T-helper 2 cell (primary cell): ENCODE measurements around the gene UBAC1.

Source experiments
- DNase-seq, 5 experiments: peaks; one replicate each; pipeline versions ENCODE4 v3.0.0 to v3.0.0-alpha.2; 2012 to 2022

Gene UBAC1

GRCh38 chr9:135937521-135938489 is 23.4 kb downstream of the UBAC1 start:
- DNase-seq, result no peak

GRCh38 chr9:135933114-135933513 is 28.1 kb downstream of the UBAC1 start:
- DNase-seq, result no peak

GRCh38 chr9:135932656-135933055 is 28.5 kb downstream of the UBAC1 start:
- no peak for DNase-seq

GRCh38 chr9:135931349-135931820 is 29.8 kb downstream of the UBAC1 start:
- DNase-seq, result no peak

DNA sequence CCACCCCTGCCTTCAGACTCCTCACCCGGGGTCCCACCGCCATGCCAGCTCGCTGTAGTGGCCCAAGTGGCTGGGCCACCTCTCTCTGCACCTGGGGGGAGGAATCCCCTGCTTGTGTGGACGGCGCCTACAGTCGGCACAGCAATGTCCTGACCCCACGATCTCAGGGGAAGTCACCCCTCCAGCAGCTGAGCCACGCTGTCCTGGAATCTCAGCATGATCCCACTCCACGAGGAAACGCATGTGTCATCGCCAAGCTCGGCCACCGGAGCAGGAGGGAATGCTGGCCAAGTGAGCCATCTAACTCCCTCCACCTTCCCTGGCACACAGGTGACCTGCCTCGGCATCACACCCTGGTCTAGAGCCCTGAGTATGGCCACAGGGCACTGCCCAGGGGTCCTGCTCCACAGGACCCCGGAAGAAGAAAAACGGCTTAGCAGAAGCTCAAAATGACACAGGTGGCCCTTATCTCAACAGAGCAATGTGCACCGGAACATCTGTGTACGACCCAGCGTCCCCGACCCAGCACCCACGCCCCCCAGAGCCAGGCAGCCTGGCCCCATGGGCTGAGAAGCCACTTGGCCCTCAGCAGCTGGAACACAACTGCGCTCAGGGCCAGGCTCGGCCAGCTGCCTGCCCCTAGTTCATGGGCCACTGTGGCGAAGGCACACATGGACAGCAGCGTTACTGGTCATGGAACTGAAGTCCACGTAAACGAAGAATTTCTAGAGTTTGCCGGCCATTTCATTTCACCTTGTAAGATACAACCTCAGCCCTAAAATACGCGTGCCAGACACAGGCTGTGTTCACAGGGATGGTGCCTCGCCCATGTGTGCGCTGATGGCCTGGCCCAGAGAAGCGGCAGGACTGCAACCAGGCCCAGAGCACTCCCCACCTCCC is 30.5 kb downstream of the UBAC1 start:
- DNase-seq, result no peak

DNA sequence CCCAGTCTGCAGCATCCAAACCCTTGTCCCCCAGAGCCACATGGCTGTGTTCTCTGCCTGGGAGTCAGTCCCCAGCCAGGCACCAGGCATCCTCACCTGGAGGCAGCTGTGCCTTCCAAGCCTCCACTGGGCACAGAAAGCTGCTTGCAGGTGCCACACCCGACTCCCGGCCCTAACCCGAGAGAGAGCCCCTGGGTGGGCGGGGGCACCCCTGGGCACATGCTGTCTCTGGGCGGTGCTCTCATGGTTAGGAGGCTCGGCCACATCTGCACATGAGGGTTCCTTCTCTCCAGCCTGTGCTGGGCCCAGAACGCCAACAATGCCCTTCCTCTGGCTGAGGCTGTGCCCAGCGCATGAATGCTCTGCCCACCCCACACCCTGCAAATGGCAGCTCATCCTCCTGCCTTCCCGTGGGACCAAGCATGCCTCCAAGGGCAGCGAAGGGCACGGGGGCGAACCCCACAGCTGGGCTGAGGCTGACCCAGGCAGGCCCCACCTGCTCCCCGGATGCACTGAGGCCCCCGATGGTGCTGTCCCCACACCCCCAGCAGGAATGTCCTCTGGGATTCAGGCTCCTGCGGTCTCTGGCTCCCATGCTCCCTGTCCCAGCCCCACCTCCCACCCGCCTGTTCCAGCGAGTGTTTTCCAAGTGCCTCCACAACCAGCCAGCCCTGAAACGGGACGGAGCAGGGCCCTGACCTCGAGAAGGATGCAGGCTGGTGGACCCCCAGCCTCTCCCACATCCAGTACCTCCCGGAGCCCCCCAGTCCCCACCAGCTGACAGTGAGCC is 31.3 kb downstream of the UBAC1 start:
- no peak for DNase-seq

DNA sequence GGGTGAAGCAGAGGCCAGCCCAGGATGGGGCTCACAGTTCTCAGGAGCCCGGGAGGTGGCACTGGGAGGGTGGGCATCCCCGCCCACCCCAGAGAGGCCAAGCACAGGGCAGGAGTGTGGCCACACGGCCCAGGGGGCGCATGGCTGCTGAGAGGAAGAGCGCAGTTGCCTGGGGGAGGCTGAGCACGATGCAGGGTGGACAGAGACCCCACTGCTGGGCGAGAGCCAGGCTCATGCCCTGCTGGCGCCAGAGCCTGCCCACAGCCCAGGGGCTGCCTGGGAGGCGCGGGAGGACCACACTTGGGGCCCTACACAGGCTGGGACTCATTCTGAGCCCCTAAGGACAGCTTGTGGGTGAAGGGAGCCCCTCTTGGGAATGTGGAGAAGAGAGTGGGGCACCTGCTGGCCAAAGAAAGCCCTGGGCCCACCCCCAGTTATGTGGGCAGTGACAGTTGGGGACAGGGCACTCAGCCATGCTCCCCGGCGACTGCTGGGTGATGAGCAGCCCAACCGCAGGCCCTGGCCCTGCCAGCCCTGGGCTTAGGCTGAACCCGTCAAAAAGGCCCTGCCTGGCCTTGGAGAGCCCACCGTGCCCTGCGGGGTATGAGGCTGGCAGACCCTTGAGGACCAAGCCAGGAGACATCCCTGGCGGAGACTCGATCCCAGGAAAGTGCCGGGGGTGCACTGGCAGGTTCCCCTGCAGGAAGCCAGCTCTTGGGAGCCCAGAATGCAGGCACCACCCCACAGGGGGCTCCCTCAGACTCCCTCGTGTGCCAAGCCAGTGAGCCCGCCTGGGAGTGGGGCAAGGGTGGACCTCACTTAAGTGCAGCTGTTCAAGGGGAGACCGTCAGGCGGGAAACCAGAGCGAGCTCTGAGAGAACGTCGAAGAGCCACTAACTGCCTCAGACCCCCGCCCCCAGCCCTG is 32.2 kb downstream of the UBAC1 start:
- no peak for DNase-seq

GRCh38 chr9:135928074-135928730 is 33.0 kb downstream of the UBAC1 start:
- no peak for DNase-seq

GRCh38 chr9:135927195-135928013 is 33.8 kb downstream of the UBAC1 start:
- DNase-seq, result no peak

- DNase-seq, result peak in 2 of 5 experiments; percentile 60 to 64
These were observed 34.6 kb downstream of the UBAC1 start for GRCh38 chr9:135926402-135927194.

DNA sequence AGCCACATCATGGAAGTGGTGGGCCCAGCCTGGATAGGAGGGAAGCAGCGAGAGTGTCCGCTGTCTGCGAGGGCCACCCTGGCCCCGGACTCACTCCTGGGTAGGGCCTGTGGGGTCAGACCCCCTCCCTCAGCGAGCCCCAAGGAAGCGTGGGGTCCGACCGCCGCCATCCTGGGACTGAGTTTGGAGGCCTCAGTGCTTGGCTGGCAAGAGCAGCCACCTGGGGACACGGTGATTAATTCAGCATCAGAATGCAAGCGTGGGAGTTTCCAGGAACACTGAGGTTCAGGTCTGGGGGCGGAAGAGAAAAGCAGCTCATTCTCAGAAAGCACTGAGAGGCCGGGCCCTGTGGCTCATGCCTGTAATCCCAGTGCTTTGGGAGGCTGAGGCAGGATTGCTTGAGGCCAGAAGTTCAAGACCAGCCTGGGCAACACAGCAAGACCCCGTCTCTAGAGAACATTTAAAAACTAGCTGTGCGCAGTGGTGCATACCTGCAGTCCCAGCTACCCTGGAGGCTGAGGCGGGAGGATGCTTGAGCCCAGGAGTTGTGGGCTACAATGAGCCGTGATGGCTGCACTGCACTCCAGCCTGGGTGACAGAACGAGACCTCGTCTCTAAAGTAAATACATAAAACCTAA is 35.6 kb downstream of the UBAC1 start:
- peak in 2 of 5 experiments; percentile 39 to 70 for DNase-seq

GRCh38 chr9:135924628-135925338 is 36.4 kb downstream of the UBAC1 start:
- DNase-seq, result peak in 1 of 5 experiments; percentile 23

DNA sequence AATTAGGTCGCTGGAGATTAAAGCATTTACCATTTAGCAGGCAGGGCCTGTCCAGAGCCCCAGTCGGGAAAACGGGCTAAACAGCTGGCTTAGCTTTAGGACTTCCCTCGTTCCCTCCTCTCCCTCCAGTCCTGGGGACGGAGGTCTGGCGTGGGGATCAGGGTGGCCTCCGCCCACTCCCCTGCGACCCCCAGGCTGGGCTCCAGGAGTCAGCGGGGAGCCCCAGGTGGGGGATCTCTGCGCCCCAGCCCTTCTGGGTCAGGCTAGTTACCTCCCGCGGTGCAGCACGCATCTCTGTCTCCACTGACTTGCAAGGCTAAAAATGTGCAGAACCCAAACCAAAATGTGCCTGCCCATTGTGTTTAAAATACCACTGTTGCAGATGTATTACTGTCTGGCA is 37.7 kb downstream of the UBAC1 start:
- DNase-seq, result no peak

DNA sequence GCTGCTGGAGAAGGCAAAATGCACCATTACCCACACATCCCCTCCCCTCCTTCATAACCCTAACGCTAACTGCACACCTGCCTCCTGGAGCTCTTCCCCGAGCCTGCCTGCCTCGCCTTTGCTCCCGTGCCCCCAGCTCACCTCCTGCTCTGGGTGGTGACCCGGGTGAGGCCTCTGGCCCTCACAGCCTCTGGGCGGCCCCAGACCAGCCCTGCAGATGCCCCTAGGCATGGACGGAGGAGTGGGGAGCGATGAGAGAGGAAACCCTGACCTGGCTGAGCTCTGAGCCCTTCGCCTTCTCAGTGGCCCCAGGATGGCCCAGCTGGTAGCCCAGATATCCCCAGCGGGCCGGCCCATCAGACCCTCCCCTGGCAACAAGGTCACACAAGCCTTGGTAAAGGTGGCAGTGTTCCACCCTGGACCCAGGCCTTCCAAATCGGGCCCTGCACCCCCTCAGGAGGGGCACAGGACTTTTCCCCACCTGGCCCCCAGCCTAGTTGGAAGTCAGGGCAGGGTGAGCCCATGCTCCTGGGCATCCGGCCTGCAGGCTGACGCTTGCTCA is 39.3 kb downstream of the UBAC1 start:
- no peak for DNase-seq

DNA sequence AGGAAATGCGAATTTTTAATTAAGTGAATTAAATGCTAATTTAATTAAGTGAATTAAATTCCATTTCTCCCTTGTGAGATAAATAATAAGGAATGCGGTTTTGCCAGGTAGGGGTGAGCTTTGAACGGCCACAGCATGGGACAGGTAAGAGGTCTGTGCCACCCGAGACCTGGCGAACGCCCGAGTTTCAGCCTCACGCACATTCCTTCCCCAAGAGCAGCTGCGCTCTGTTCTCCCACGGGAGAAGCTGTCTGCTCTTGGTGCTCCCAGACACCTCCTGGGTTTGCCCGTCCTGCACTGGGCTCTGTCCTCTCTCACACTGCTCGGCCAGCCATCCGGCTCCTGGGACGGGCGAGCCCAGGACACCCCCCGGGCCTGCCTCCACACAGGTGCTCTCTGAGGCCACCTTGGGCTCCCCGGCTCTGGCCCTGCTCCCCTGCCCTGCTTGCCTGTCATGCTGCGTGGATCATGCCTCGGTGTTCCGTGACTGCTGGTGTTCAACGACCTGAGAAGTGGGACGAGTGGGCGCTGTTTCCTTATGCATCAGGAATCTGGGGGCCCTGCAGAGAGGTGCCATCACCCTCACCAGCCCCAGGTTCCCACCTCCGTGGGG is 40.1 kb downstream of the UBAC1 start:
- DNase-seq, result no peak

DNA sequence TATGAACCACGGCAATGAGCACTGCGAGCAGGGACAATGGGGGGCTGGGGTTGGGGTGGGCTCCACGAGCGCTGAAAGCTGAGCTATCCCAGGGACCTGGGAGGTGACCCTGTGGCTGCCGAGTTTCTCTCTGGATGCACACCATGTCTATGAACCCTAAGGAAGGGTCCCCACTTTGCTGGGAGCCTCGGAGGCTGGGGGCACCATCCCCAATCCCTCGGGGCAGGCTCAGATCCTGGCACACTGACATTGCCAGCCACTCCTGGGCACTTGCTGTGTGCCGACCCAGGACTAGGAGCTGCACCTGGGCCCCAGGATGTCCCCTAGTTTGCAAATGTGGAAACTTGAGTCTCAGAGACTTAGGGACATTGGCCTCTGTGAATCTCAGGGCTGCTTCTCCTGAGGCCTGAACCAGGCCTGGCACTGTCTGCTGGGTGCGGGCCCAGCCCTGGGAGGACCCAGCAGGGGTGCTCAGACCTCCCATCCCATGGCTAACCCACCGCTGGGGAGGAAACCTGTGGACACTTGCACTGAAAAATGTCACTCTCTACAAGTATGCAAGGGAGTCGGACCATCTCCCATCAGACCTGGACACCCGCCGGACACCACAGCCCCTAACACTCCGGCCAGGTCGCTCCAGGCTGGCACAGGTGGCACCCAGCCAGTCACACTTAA is 40.8 kb downstream of the UBAC1 start:
- no peak for DNase-seq
